ENCODE measurements around the gene CCT7. TPM values are rescaled to one million over a fixed set of nuclear protein-coding genes. Genes with fewer than 3 reads are reported as not detected.

The CCT7 gene
- total RNA-seq, 1 donor from 2014 or later: 218 TPM

GRCh38 chr2:73264332-73264606, 30.2 kb downstream of the CCT7 start:
- Mint-ChIP-seq H3K4me1 (peaks cover 10% of the 10 kb centered on the region), H3K36me3 (no peaks in the 10 kb centered on the region), H3K4me3 (no peak overlapping the region), H3K9me3 (no peaks in the 10 kb centered on the region), H3K27ac (no peak overlapping the region), H3K27me3 (ENCODE audit: low read depth) (peaks cover 34% of the 10 kb centered on the region)
- no peak for TF ChIP-seq CTCF (IDR thresholded peaks at IDR 0.05; ENCODE audit: unreplicated experiment)
- DNase-seq (ENCODE audit: low spot score in 2 of 2, unreplicated experiment in 2 of 2): no peak

GRCh38 chr2:73264783-73265182, 30.7 kb downstream of the CCT7 start:
- TF ChIP-seq CTCF (IDR thresholded peaks at IDR 0.05; ENCODE audit: unreplicated experiment): no peak
- Mint-ChIP-seq H3K27ac (no peak overlapping the region), H3K27me3 (ENCODE audit: low read depth) (peaks cover 37% of the 10 kb centered on the region), H3K36me3 (no peaks in the 10 kb centered on the region), H3K9me3 (no peaks in the 10 kb centered on the region), H3K4me1 (peaks cover 10% of the 10 kb centered on the region), H3K4me3 (no peak overlapping the region)
- DNase-seq (ENCODE audit: low spot score in 2 of 2, unreplicated experiment in 2 of 2): no peak

GRCh38 chr2:73265298-73266060, 31.4 kb downstream of the CCT7 start:
- H3K4me1 Mint-ChIP-seq: peaks cover 10% of the 10 kb centered on the region
- no peak for DNase-seq (ENCODE audit: low spot score in 2 of 2, unreplicated experiment in 2 of 2)
- no peaks in the 10 kb centered on the region for H3K36me3 Mint-ChIP-seq
- H3K9me3 Mint-ChIP-seq: no peaks in the 10 kb centered on the region
- H3K27ac Mint-ChIP-seq: no peak overlapping the region
- H3K4me3 Mint-ChIP-seq: no peak overlapping the region
- peaks cover 43% of the 10 kb centered on the region for H3K27me3 Mint-ChIP-seq (ENCODE audit: low read depth)
- TF ChIP-seq CTCF (IDR thresholded peaks at IDR 0.05; ENCODE audit: unreplicated experiment): no peak

GRCh38 chr2:73266061-73266901, 32.2 kb downstream of the CCT7 start:
- no peaks in the 10 kb centered on the region for H3K36me3 Mint-ChIP-seq
- DNase-seq (ENCODE audit: low spot score in 2 of 2, unreplicated experiment in 2 of 2): no peak
- peaks cover 10% of the 10 kb centered on the region for H3K4me1 Mint-ChIP-seq
- no peaks in the 10 kb centered on the region for H3K9me3 Mint-ChIP-seq
- peaks cover 50% of the 10 kb centered on the region for H3K27me3 Mint-ChIP-seq (ENCODE audit: low read depth)
- H3K27ac Mint-ChIP-seq: no peak overlapping the region
- H3K4me3 Mint-ChIP-seq: no peak overlapping the region
- no peak for TF ChIP-seq CTCF (IDR thresholded peaks at IDR 0.05; ENCODE audit: unreplicated experiment)

GRCh38 chr2:73267008-73267407, 32.9 kb downstream of the CCT7 start:
- TF ChIP-seq CTCF (IDR thresholded peaks at IDR 0.05; ENCODE audit: unreplicated experiment): no peak
- H3K27ac Mint-ChIP-seq: no peak overlapping the region
- H3K36me3 Mint-ChIP-seq: no peaks in the 10 kb centered on the region
- H3K4me1 Mint-ChIP-seq: peaks cover 10% of the 10 kb centered on the region
- no peaks in the 10 kb centered on the region for H3K9me3 Mint-ChIP-seq
- peaks cover 57% of the 10 kb centered on the region for H3K27me3 Mint-ChIP-seq (ENCODE audit: low read depth)
- no peak overlapping the region for H3K4me3 Mint-ChIP-seq
- DNase-seq (ENCODE audit: low spot score in 2 of 2, unreplicated experiment in 2 of 2): no peak

Data from mesothelial cell of epicardium (in vitro differentiated cells).